HG03196 (cell line): ENCODE data around the gene MGMT.

Experiments
- ATAC-seq: cut with Tn5 transposase; IDR thresholded peaks from one replicate; pipeline ENCODE4 v1.9.1; 2021; ENCODE audit not compliant: unreplicated experiment

Gene MGMT

DNA sequence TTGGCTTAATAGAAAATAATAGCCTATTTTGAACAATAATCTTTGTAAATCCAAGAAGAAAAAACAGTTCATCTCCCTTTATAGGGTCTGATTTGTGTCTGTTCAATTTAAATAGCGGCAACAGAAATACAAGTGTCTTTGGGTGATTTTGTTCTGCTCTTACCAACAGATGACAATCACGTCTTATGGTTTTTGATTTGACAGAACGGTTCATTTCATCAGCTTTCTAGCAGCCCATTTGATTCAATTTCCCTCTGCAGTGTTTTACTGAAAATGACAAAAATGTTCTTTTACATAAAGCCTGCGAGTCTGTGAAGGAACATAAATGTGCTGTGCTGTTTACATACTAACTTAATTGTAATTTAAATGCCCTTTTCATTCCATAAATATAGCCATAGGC, 180.5 kb downstream of the MGMT start:
- ATAC-seq: no peak

DNA sequence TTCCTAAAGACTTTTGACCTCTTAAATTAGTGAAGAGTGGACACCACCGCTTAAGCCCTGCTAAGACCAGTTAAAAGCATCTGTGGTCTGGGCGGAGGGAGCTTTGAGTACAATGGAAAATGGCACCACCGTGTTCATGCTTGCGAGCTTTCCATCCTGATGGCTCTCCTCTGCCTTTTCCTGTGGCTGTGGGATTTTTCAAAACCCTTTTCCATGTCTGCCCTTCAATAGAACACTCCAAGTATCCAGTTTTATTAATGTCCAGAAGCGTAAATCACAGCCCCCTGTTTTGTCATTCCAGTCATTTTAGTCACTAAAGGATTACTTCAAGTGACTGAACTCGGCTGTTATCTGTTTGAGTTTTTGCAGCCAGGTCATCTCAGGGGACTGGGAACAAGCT, 181.8 kb downstream of the MGMT start:
- no peak for ATAC-seq

GRCh38 chr10:129652021-129652420, 185.0 kb downstream of the MGMT start:
- no peak for ATAC-seq

- no peak for ATAC-seq
These were observed 185.6 kb downstream of the MGMT start for GRCh38 chr10:129652521-129653201.

DNA sequence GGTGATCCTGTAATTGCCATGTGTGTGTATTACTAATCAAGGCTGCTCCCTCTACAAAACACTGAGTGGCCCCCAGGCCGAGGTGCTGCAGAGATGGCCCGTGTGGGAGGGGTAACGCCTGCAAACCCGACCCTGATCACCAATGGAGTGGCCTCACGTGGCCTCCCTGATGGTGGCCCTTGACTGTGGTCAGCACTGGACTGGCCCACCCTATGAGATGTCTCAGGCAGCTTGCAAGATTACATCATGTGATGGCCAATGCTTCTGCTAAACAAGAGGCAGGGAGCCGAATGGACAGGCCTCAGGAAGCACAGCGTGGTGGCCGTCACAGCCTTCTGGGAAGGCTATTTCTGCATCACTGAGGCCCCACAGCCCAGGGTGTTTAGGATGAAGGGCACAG, 186.4 kb downstream of the MGMT start:
- no peak for ATAC-seq

DNA sequence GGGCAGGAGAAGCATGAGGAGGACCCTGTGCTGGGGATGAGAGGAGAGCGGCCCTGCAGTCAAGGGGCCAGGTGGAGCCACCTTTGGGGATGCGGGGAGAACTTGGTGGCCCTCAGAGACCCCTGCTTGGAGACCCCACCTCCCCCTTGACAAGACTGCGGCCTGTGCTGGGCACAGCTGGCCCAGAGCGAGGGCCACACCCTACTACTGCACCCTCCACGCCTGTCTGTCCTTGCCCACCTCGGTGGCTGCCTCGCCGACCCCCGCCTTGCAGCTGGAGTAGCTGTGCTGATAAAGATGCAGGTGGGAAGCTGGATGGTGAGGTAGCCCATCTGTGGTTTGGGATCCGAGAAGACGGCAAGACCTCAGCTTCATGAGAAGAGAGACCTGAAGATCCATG, 186.8 kb downstream of the MGMT start:
- ATAC-seq: no peak

GRCh38 chr10:129654461-129654860, 187.4 kb downstream of the MGMT start:
- no peak for ATAC-seq

DNA sequence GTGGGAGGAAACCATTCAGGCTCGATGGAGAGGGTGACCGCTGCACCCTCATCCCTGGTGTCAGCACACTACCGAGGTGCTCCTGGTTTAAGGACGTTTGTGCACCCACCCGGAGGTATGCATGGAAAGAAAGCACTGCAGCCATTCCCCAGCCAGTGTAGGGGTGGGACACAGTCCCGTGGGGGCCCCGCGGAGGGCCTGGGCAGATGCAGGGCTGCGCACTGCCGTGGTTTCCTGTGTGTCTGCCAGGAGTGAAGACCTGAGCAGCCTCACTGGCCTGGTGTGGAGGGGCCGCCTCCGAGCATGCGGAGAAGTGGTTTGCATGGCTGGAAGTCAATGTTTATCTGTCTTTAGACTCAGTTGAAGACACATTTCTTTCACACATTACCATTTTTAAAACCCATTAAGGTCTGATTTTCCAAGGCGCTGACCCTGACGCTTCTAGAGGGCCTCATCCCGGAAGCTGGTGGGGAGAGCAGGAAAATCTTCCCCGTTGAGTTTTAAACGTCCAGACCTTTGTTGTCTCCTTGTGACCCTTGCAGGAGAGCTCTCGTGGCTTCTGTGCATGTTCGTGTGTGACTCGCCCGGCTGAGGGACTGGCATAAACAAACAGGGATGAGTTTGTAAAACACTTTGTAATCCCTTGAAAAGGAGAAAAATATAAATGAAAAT, 188.1 kb downstream of the MGMT start:
- no peak for ATAC-seq

GRCh38 chr10:129655679-129656031, 188.6 kb downstream of the MGMT start:
- no peak for ATAC-seq

DNA sequence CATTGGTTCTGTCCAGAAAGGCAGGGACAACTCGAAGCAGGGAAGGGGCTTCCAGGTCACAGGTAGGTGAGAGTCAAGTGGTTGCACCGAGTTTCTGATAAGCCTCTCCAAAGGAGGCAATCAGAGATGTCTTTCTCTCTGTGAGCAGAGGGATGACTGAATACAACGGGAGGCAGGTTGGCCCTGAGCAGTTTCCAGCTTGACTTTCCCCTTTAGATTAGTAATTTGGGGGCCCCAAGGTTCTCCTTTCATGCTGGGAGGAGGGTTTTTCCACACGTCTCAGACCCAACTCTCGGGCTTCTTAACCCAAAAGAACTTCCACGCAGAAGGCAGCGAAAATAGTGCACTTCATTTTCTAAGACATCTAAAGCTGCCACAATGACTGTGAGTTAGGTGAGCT, 189.6 kb downstream of the MGMT start:
- no peak for ATAC-seq

DNA sequence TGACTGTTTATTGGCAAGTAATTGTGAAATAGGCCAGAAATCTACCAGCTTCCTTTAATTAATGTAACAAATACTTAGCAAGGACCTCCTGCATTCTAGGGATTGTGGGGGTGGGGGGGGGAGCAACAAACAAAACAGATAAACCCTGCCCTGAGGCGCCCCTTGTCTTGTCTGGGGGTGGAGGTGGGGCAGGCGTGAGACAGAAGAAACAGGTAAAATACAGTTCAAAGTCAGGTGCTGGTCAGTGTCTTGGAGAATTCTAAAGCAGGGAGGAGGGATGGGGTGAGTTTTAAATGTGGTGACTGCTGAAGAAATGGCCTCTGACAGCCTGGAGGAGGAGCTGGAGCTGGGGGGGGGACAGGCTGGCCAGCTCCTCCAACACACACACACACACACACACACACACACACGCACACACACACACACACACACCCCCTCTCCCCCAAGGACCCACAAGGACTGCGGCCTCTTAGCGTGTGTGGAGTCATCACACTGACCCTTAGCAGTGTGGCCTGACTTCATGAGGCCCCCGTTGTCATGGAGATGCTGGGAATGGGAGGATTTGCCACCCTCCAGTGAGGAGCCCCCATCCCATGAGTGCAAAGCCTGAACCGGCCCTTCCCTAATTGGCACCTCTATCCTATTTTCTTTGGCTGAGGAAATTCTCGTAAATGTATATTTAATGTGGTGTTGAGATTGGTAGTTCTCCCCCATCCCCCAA, 190.4 kb downstream of the MGMT start:
- ATAC-seq: no peak

DNA sequence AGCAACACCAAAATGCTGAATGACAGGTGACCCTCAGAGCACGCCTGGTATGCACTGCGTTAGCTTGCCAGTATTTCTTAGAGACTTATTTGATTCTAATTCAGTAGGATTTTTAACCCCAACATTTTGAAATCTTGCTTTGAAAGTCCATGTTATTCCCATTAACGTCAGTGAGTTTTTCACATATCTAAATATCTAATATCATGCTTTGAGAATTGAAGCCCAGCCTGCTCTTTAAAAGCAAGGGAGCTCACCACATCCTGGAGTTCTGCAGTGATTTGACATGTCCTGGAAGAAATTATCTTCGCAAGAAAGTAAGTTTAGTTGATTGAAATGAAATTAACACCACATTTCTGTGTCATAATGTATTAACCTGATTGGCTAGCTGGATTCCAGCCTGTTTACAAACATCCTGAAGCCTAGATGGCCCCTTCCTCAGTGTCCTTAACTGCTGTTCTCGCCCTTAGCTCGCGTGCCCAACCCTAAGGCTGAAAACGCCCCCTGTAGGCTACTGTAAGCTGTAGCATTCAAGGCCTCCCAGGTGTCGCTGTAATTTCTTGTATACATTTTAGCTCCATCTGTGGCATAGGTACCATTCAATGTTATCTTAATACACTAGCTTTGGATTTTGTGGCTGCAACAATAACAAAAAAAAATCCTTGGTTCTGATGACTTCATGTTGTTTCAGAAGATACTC, 191.5 kb downstream of the MGMT start:
- no peak for ATAC-seq

- ATAC-seq: no peak
These were observed 192.6 kb downstream of the MGMT start for GRCh38 chr10:129659508-129660268.

- no peak for ATAC-seq
These were observed 193.5 kb downstream of the MGMT start for GRCh38 chr10:129660569-129660968.

DNA sequence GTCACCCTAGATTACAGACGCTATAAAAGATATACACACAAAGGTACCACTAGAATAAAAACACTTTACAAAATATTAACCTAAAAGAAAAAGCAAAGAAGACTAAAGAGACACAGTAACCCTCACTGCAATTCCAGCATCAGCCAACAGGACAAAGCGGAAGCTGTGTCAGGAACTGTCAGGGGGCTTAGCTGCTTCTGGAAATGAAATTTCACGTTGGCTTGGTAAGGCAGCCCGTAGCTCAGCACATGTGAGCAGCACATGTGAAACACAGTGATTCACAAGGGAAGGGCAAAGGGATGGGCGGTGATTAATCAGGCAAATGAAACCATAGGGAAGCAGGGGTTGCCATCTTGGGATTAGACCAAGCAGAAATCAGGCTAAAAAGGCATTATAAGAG, 195.4 kb downstream of the MGMT start:
- no peak for ATAC-seq

- ATAC-seq: no peak
These were observed 203.1 kb downstream of the MGMT start for GRCh38 chr10:129670124-129670523.

GRCh38 chr10:129673292-129673691, 206.3 kb downstream of the MGMT start:
- ATAC-seq: no peak

DNA sequence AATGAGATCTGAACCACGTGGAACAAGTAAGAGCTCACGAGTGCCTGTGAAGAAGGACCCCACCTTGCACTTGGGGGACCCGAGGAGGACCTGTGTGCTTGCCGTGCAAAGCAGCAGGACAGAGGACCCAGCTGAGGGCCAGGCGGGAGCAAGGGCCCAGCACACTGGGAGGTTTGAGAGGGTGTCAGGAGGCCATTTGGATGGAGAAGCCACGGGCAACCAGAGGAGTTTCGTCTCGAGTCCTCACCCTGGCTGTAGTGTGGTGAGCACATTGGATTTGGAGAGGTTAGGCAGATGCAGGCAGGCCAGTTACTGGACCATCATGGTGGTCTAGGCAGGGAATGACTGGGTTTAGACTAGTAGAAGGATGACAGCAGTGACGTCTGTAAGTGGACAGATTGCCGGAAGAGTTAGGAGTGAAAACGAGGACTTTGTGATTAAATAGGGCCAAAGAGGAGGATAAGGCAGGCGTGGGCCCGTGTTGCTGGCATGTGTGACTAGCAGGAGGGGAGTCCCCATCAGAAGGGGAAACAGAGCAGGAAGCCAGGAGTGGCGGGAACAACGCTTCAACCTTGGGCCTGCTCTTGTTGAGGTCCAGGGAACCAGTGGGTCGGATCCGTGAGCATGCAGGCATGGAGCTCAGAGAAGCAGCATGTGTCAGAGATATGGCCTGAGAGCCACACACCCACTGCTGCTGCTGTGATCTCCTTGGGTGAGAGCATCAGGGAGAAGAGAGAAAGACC, 208.2 kb downstream of the MGMT start:
- ATAC-seq: no peak

DNA sequence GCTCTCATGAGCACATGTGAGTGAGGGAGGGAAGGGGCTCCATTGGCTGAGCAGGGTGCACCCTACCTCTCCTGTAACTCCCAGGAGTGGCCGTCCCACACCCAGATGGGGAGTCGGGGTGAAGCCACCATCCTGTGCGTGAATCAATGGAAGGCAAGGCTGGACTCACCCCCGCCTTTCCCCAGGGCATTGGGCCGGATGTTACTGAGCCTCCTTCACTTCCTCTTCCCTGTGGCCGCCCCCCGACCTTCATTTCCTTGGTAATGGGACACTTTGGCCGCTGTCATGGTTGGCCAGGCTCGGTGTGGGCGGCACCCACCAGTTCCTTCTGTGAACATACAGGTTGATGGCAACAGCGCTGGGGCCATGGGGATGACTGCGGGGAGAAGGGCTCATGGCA, 209.0 kb downstream of the MGMT start:
- ATAC-seq: no peak

- ATAC-seq: no peak
These were observed 210.4 kb downstream of the MGMT start for GRCh38 chr10:129677377-129677927.
